Activated T-helper 1 cell treated with anti-CD3 and anti-CD28 coated beads, Interleukin-12 subunit alpha, Interleukin-12 subunit beta, Interleukin-2, Interleukin-4 antibody, amounts not matched to agents 30 ng/mL and 10 ng/mL and 1 ng/mL, durations not matched to agents 14 hours and 24 hours and 36 hours (primary cell): ENCODE measurements around the gene ZNF521. TPM values are rescaled to one million over a fixed set of nuclear protein-coding genes. Genes with fewer than 3 reads are reported as not detected.

Source experiments
- DNase-seq: peaks from one replicate; pipeline ENCODE4 v3.0.0; 2021; ENCODE audit warnings: low spot score
- H3K27ac Mint-ChIP-seq: one replicate; pipeline ENCODE4 v1.8.0; 2021; ENCODE audit warnings: mild to moderate bottlenecking, mixed read lengths
- H3K27me3 Mint-ChIP-seq: one replicate; pipeline ENCODE4 v1.8.0; 2022; ENCODE audit warnings: mild to moderate bottlenecking, moderate library complexity, mixed read lengths; ENCODE audit not compliant: insufficient read depth
- H3K36me3 Mint-ChIP-seq: one replicate; pipeline ENCODE4 v1.8.0; 2021; ENCODE audit warnings: low read depth, mixed read lengths
- H3K4me1 Mint-ChIP-seq: one replicate; pipeline ENCODE4 v1.8.0; 2021; ENCODE audit warnings: low read depth, mixed read lengths
- H3K4me3 Mint-ChIP-seq: one replicate; pipeline ENCODE4 v1.8.0; 2021; ENCODE audit warnings: mild to moderate bottlenecking, moderate library complexity, mixed read lengths
- H3K9me3 Mint-ChIP-seq: one replicate; pipeline ENCODE4 v1.8.0; 2021; ENCODE audit warnings: mixed read lengths
- intact Hi-C: fragments of 100-400 bp; cut with micrococcal nuclease; formaldehyde crosslinking; loops from one replicate; pipeline ENCODE4 v1.15.1; 2024
- total RNA-seq: library from RNA; stranded (reverse); gene quantifications from 2 replicates; pipeline ENCODE4 v1.2.3, GENCODE V29; 2022

ZNF521 gene
- total RNA-seq, 1 donor from 2014 or later, result not detected

GRCh38 chr18:25141886-25142285 is 210.1 kb downstream of the ZNF521 start:
- no peaks in the 10 kb centered on the region for H3K36me3 Mint-ChIP-seq
- H3K4me3 Mint-ChIP-seq, result no peak overlapping the region
- no peaks in the 10 kb centered on the region for H3K27me3 Mint-ChIP-seq
- H3K27ac Mint-ChIP-seq, result no peak overlapping the region
- no peak for DNase-seq
- intact Hi-C loops, result no loop called here
- H3K4me1 Mint-ChIP-seq, result no peaks in the 10 kb centered on the region
- H3K9me3 Mint-ChIP-seq, result no peaks in the 10 kb centered on the region

- no peaks in the 10 kb centered on the region for H3K9me3 Mint-ChIP-seq
- DNase-seq, result no peak
- H3K27ac Mint-ChIP-seq, result no peak overlapping the region
- H3K4me1 Mint-ChIP-seq, result no peaks in the 10 kb centered on the region
- no peak overlapping the region for H3K4me3 Mint-ChIP-seq
- no peaks in the 10 kb centered on the region for H3K36me3 Mint-ChIP-seq
- intact Hi-C loops, result no loop called here
- H3K27me3 Mint-ChIP-seq, result no peaks in the 10 kb centered on the region
These were observed 210.6 kb downstream of the ZNF521 start for GRCh38 chr18:25141399-25141798.

GRCh38 chr18:25140962-25141308 is 211.0 kb downstream of the ZNF521 start:
- Mint-ChIP-seq H3K27me3 (no peaks in the 10 kb centered on the region), H3K36me3 (no peaks in the 10 kb centered on the region), H3K4me3 (no peak overlapping the region), H3K27ac (no peak overlapping the region), H3K4me1 (no peaks in the 10 kb centered on the region), H3K9me3 (no peaks in the 10 kb centered on the region)
- no peak for DNase-seq
- intact Hi-C loops, result no loop called here

GRCh38 chr18:25140124-25140961 is 211.6 kb downstream of the ZNF521 start:
- no peak for DNase-seq
- no peaks in the 10 kb centered on the region for H3K9me3 Mint-ChIP-seq
- no peak overlapping the region for H3K27ac Mint-ChIP-seq
- no peaks in the 10 kb centered on the region for H3K27me3 Mint-ChIP-seq
- H3K36me3 Mint-ChIP-seq, result no peaks in the 10 kb centered on the region
- intact Hi-C loops, result no loop called here
- H3K4me3 Mint-ChIP-seq, result no peak overlapping the region
- no peaks in the 10 kb centered on the region for H3K4me1 Mint-ChIP-seq

- no peaks in the 10 kb centered on the region for H3K4me1 Mint-ChIP-seq
- intact Hi-C loops, result no loop called here
- no peak overlapping the region for H3K4me3 Mint-ChIP-seq
- H3K36me3 Mint-ChIP-seq, result no peaks in the 10 kb centered on the region
- no peak overlapping the region for H3K27ac Mint-ChIP-seq
- no peaks in the 10 kb centered on the region for H3K9me3 Mint-ChIP-seq
- no peaks in the 10 kb centered on the region for H3K27me3 Mint-ChIP-seq
- DNase-seq, result no peak
These were observed 214.8 kb downstream of the ZNF521 start for GRCh38 chr18:25137197-25137472.

GRCh38 chr18:25136416-25137196 is 215.4 kb downstream of the ZNF521 start:
- Mint-ChIP-seq H3K27me3 (no peaks in the 10 kb centered on the region), H3K9me3 (no peaks in the 10 kb centered on the region), H3K4me3 (no peak overlapping the region), H3K27ac (no peak overlapping the region), H3K36me3 (no peaks in the 10 kb centered on the region), H3K4me1 (no peaks in the 10 kb centered on the region)
- intact Hi-C loops, result no loop called here
- DNase-seq, result no peak

GRCh38 chr18:25134861-25135260 is 217.1 kb downstream of the ZNF521 start:
- H3K27ac Mint-ChIP-seq, result no peak overlapping the region
- intact Hi-C loops, result no loop called here
- no peak overlapping the region for H3K4me3 Mint-ChIP-seq
- DNase-seq, result no peak
- no peaks in the 10 kb centered on the region for H3K4me1 Mint-ChIP-seq
- no peaks in the 10 kb centered on the region for H3K27me3 Mint-ChIP-seq
- H3K36me3 Mint-ChIP-seq, result no peaks in the 10 kb centered on the region
- no peaks in the 10 kb centered on the region for H3K9me3 Mint-ChIP-seq

GRCh38 chr18:25133879-25134278 is 218.1 kb downstream of the ZNF521 start:
- Mint-ChIP-seq H3K27me3 (no peaks in the 10 kb centered on the region), H3K4me1 (no peaks in the 10 kb centered on the region), H3K9me3 (no peaks in the 10 kb centered on the region), H3K36me3 (no peaks in the 10 kb centered on the region), H3K27ac (no peak overlapping the region), H3K4me3 (no peak overlapping the region)
- DNase-seq, result no peak
- intact Hi-C loops, result no loop called here

GRCh38 chr18:25132786-25133496 is 219.0 kb downstream of the ZNF521 start:
- no peak overlapping the region for H3K27ac Mint-ChIP-seq

GRCh38 chr18:25126751-25127150 is 225.2 kb downstream of the ZNF521 start:
- Mint-ChIP-seq H3K9me3 (no peaks in the 10 kb centered on the region), H3K27ac (no peak overlapping the region), H3K36me3 (no peaks in the 10 kb centered on the region), H3K4me3 (no peak overlapping the region), H3K27me3 (no peaks in the 10 kb centered on the region), H3K4me1 (no peaks in the 10 kb centered on the region)
- intact Hi-C loops, result no loop called here
- no peak for DNase-seq

More at GRCh38 chr18:25132786-25133496, 219.0 kb downstream of the ZNF521 start:
- intact Hi-C loops, result no loop called here
- Mint-ChIP-seq H3K27me3 (no peaks in the 10 kb centered on the region), H3K4me1 (no peaks in the 10 kb centered on the region), H3K4me3 (no peak overlapping the region), H3K9me3 (no peaks in the 10 kb centered on the region), H3K36me3 (no peaks in the 10 kb centered on the region)
- DNase-seq, result no peak

GRCh38 chr18:25125680-25126079 is 226.3 kb downstream of the ZNF521 start:
- no peaks in the 10 kb centered on the region for H3K27me3 Mint-ChIP-seq
- intact Hi-C loops, result no loop called here

GRCh38 chr18:25123438-25124232 is 228.3 kb downstream of the ZNF521 start:
- intact Hi-C loops, result no loop called here
- Mint-ChIP-seq H3K36me3 (no peaks in the 10 kb centered on the region), H3K4me3 (no peak overlapping the region), H3K27ac (no peak overlapping the region), H3K4me1 (no peaks in the 10 kb centered on the region), H3K27me3 (no peaks in the 10 kb centered on the region), H3K9me3 (no peaks in the 10 kb centered on the region)
- DNase-seq, result no peak

More at GRCh38 chr18:25125680-25126079, 226.3 kb downstream of the ZNF521 start:
- H3K4me1 Mint-ChIP-seq, result no peaks in the 10 kb centered on the region
- H3K36me3 Mint-ChIP-seq, result no peaks in the 10 kb centered on the region
- no peak overlapping the region for H3K4me3 Mint-ChIP-seq
- DNase-seq, result no peak
- H3K9me3 Mint-ChIP-seq, result no peaks in the 10 kb centered on the region
- no peak overlapping the region for H3K27ac Mint-ChIP-seq
